Fibroblast of villous mesenchyme (primary cell): Measurements from ENCODE around the gene C1QTNF3. TPM values are rescaled to one million over a fixed set of nuclear protein-coding genes. Genes with fewer than 3 reads are reported as not detected.

Experiments
- DNase-seq: peaks from one replicate; pipeline ENCODE4 v3.0.0-alpha.2; 2010; ENCODE audit warnings: low read depth
- H3K4me3 ChIP-seq: 2 replicates; pipeline ENCODE4 v1.5.1; 2011; ENCODE audit warnings: low read depth, mild to moderate bottlenecking, low read length
- total RNA-seq: library from RNA; depleted of rRNA; stranded (reverse); fragments of >200 nt; gene quantifications from 2 replicates; pipeline ENCODE4 v1.2.3, GENCODE V29; 2012
- TF ChIP-seq, protein P1 (sequence below): IDR thresholded peaks from 2 replicates; pipeline ENCODE4 v1.5.1; 2012; ENCODE audit warnings: low read depth, mild to moderate bottlenecking, low read length; ENCODE audit not compliant: insufficient read depth

Gene C1QTNF3
- total RNA-seq, 1 donor: 0.86 TPM

DNA sequence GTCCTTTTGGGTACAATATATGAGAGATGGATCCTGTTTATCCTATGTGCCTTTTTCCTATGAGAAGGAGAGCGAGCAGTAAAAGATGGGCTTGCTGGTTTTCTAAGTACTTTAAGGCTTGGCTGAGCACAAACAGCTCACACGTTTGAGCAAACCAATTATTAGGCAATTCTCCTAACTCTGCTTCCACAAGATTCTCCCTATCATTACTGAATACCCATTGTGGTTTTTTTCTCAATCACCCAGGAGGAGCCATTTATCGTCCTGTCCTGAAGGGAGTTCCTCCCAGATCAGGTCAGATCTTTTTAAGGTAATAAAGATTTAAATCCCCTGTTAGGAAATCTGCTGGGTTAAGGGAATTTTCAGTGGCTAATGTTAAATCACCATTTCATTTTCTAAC is 19.4 kb upstream of the C1QTNF3 start:
- DNase-seq: no peak
- TF ChIP-seq, protein P1, sequence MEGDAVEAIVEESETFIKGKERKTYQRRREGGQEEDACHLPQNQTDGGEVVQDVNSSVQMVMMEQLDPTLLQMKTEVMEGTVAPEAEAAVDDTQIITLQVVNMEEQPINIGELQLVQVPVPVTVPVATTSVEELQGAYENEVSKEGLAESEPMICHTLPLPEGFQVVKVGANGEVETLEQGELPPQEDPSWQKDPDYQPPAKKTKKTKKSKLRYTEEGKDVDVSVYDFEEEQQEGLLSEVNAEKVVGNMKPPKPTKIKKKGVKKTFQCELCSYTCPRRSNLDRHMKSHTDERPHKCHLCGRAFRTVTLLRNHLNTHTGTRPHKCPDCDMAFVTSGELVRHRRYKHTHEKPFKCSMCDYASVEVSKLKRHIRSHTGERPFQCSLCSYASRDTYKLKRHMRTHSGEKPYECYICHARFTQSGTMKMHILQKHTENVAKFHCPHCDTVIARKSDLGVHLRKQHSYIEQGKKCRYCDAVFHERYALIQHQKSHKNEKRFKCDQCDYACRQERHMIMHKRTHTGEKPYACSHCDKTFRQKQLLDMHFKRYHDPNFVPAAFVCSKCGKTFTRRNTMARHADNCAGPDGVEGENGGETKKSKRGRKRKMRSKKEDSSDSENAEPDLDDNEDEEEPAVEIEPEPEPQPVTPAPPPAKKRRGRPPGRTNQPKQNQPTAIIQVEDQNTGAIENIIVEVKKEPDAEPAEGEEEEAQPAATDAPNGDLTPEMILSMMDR: no peak
- H3K4me3 ChIP-seq: no peak overlapping the region

DNA sequence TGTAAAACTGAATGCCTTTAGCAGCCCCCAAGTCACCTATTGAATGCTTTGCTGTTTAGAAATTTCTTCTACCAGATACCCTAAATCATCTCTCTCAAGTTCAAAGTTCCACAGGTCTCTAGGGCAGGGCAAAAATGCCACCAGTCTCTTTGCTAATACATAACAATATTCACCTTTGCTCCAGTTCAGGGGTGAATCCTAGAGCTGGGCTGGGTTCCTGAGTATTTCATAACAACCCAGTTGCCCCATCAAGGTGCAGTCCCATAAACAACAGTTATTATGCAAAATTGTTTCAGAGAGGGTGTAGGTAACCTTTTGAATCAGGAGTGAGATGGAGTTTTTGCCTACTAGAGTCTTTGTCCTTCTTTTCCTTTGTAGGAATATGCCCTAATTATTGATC is 19.0 kb upstream of the C1QTNF3 start:
- H3K4me3 ChIP-seq: no peak overlapping the region
- TF ChIP-seq, protein P1: no peak
- no peak for DNase-seq

DNA sequence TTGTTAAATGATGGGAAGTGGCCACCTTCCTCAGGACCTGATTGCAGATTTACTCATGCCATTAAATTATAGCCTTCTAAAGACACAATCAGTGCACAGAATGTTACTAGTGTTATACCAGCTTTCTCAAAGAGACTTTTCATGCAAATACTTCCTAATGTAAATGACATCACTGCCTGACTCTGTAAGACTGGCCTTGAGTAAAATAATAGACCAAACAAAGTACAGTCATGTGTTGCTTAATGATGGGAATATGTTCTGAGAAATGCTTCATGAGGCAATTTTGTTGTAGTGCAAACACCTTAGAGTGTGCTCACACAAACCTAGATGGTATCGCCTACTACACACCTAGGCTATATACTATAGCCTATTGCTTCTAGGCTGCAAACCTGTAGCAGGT is 17.0 kb upstream of the C1QTNF3 start:
- DNase-seq: no peak
- TF ChIP-seq, protein P1: no peak
- no peak overlapping the region for H3K4me3 ChIP-seq

DNA sequence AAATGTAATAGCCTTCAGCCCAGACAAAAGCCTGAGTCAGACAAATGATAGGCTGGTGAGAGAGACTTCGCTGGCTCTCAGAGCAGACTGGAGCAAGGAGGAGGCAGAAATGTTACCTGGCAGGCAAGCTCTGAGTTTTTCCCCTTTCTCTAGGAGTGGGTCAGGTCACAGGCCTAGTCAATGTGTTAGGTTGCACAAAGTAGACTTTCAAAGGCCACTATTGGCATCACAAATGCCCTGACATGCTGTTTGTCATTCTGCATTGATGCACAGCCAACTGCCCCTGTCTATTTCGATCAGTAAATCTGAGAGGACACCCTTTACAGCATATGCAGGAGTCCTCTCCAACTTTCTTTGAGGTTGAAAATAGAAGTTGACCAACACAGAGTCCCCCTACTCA is 15.5 kb upstream of the C1QTNF3 start:
- no peak overlapping the region for H3K4me3 ChIP-seq
- DNase-seq: no peak
- TF ChIP-seq, protein P1: no peak

DNA sequence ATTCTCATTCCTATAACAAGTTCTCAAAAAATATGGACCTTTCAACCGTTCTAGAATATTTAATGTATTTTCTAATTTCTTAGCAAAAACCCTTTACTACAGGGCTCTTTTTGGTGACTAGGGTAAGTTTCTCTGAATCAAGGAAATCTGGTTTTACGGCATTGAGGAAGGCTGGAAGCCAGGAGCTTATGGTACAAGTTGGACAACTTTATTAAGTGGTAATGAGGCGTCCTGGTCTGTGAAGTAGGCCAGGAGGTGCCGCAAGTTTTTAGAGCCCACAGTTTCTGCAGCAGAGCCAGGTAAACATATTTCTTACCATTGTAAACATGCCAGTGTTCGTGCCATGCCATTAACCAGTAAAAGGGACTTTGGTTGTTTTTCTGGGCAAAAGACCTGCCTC is 14.6 kb upstream of the C1QTNF3 start:
- H3K4me3 ChIP-seq: no peak overlapping the region
- TF ChIP-seq, protein P1: no peak
- no peak for DNase-seq

DNA sequence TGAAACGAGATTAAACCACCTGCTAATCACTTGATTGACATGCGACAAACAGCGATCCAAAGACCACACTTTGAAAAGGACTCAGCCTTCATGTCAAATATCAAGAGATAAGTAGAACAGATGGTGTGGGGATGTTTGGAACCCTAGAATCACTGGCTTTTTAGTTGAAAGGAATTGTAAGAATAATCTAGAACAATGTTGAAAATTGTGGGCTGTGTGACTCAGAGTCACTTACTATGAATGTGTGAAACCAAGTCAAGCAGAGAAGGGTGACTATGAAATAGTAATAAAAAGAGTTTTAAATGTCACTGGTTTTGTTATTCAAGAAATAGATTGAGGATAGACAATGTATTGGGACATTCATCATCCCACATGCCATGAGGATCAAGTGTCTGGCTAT is 14.1 kb upstream of the C1QTNF3 start:
- no peak overlapping the region for H3K4me3 ChIP-seq
- TF ChIP-seq, protein P1: no peak
- DNase-seq: no peak

DNA sequence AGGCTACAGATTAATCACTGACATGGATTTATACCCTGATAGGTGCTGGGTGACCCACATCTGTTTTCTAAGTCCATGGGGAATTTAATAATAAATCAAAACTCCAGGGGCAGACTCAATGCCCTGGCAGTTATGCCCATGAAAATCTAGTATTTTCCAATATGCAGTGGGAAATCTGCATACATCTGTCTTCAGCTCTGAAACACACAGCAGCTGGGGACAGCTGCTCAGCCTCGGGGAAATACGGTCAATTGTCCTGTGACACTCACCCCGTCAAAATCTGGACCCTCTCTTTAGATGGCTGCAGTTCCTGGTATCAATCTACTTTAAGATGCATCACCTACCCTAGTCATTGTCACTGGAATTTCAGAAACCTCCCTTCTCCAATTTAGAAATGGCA is 12.7 kb upstream of the C1QTNF3 start:
- no peak for DNase-seq
- H3K4me3 ChIP-seq: no peak overlapping the region
- TF ChIP-seq, protein P1: no peak
